Ascending aorta (tissue), 2 donors: ENCODE measurements around the gene ALDH3A2. TPM values are rescaled to one million over a fixed set of nuclear protein-coding genes. Genes with fewer than 3 reads are reported as not detected.

Experiments
- DNase-seq, 2 donors: peaks; one replicate each; pipeline ENCODE4 v3.0.0-alpha.2; 2019; ENCODE audit warnings: low spot score in 2 of 2
- H3K27ac ChIP-seq, 2 donors: fragments of 200-600 bp; sonication (generic); one replicate each; pipeline ENCODE4 v1.5.1; 2016 to 2017; ENCODE audit warnings: mild to moderate bottlenecking in 1 of 2
- H3K27me3 ChIP-seq: fragments of 200-600 bp; sonication (generic); one replicate; pipeline ENCODE4 v1.5.1; 2017
- H3K36me3 ChIP-seq, 2 donors: fragments of 200-600 bp; sonication (generic); one replicate each; pipeline ENCODE4 v1.5.1; 2016
- H3K4me1 ChIP-seq, 2 donors: fragments of 200-600 bp; sonication (generic); one replicate each; pipeline ENCODE4 v1.5.1; 2016 to 2017; ENCODE audit warnings: mild to moderate bottlenecking in 1 of 2
- H3K4me3 ChIP-seq, 2 donors: fragments of 200-600 bp; sonication (generic); one replicate each; pipeline ENCODE4 v1.5.1; 2016 to 2017; ENCODE audit warnings: mild to moderate bottlenecking in 1 of 2
- H3K9me3 ChIP-seq, 2 donors: fragments of 200-600 bp; sonication (generic); one replicate each; pipeline ENCODE4 v1.5.1; 2016
- CTCF ChIP-seq, 3 experiments: fragments of 200-600 bp in 2 of 3; fragments of 450-650 bp in 1 of 3; sonication (generic) in 2 of 3; IDR thresholded peaks; one replicate each; pipeline ENCODE4 v1.5.1; 2016 to 2019; ENCODE audit warnings: antibody characterized with exemption in 3 of 3, mild to moderate bottlenecking in 1 of 3, moderate library complexity in 1 of 3
- intact Hi-C: fragments of 100-400 bp; cut with DNase I; formaldehyde crosslinking; loops from one replicate; pipeline ENCODE4 v1.15.1; 2023
- total RNA-seq: library from RNA; depleted of rRNA; stranded (reverse); fragments of >200 nt; gene quantifications from one replicate; pipeline ENCODE4 v1.1.0, GENCODE V29; 2016

Gene ALDH3A2
- total RNA-seq, result 189 TPM

GRCh38 chr17:19648475-19649273 is at the start of gene ALDH3A2:
ALDH3A2 (plus strand) TSS chr17:19648751; CDS start chr17:19648972, 221 bp downstream.
- intact Hi-C loops, result loop anchor here (1.0 to 5.0 kb wide), 5 partner anchors 71 to 286 kb away; partner anchors contain the start of gene B9D1
- peak; percentile 94 to 99 for DNase-seq
- Histone ChIP-seq H3K36me3 (peaks cover 7% of the 10 kb centered on the region in 2 donors), H3K27me3 (no peaks in the 10 kb centered on the region), H3K9me3 (no peaks in the 10 kb centered on the region), H3K4me1 (peaks cover 11 to 41% of the 10 kb centered on the region in 2 donors), H3K27ac (peak within 1 kb of the TSS; percentile 97 to 99), H3K4me3 (peak within 1 kb of the TSS; percentile 75 to 85)
- peak in 2 of 3 experiments; percentile 27 to 28 for TF ChIP-seq CTCF (IDR thresholded peaks at IDR 0.05)

- no peak for DNase-seq
- Histone ChIP-seq H3K27me3 (no peaks in the 10 kb centered on the region), H3K27ac (no peak overlapping the region), H3K36me3 (no peaks in the 10 kb centered on the region), H3K4me3 (no peak overlapping the region), H3K4me1 (no peaks in the 10 kb centered on the region), H3K9me3 (no peaks in the 10 kb centered on the region)
- intact Hi-C loops, result no loop called here
- TF ChIP-seq CTCF (IDR thresholded peaks at IDR 0.05), result no peak
Measured at GRCh38 chr17:19610311-19610710, 38.2 kb upstream of the ALDH3A2 start.

- Histone ChIP-seq H3K27me3 (no peaks in the 10 kb centered on the region), H3K36me3 (no peaks in the 10 kb centered on the region), H3K4me1 (no peaks in the 10 kb centered on the region), H3K9me3 (no peaks in the 10 kb centered on the region), H3K4me3 (no peak overlapping the region), H3K27ac (no peak overlapping the region)
- DNase-seq, result no peak
- intact Hi-C loops, result no loop called here
- no peak for TF ChIP-seq CTCF (IDR thresholded peaks at IDR 0.05)
Measured at GRCh38 chr17:19610879-19611278, 37.7 kb upstream of the ALDH3A2 start.

- no peak overlapping the region for H3K4me3 ChIP-seq
- no peaks in the 10 kb centered on the region for H3K36me3 ChIP-seq
- peaks cover under 1 to 16% of the 10 kb centered on the region in 2 donors for H3K9me3 ChIP-seq
- no peak for TF ChIP-seq CTCF (IDR thresholded peaks at IDR 0.05)
- no peaks in the 10 kb centered on the region for H3K27me3 ChIP-seq
- intact Hi-C loops, result no loop called here
- H3K4me1 ChIP-seq, result no peaks in the 10 kb centered on the region
- no peak overlapping the region for H3K27ac ChIP-seq
- no peak for DNase-seq
Measured at GRCh38 chr17:19613979-19614378, 34.6 kb upstream of the ALDH3A2 start.

DNA sequence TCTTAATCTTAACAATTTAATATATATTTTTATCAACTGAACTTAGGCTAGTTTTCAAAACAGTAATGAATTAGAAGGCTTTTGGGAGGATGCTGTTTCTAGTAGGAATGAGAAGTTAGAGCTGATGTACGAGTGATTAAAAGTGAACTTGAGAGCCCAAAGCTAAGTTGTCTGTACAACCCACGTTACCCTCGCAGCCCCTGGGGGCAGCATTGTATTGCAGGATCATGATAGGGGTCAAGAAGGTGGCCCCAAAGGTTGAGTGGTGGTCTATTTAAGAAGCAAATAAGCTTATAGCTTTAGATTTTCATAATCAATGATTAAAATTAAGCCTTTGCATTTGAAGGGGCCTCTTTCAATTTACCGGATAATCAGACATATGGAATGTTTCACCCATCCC is 33.7 kb upstream of the ALDH3A2 start:
- Histone ChIP-seq H3K4me3 (no peak overlapping the region), H3K27ac (no peak overlapping the region), H3K27me3 (no peaks in the 10 kb centered on the region), H3K4me1 (no peaks in the 10 kb centered on the region), H3K9me3 (peaks cover 8 to 25% of the 10 kb centered on the region in 2 donors), H3K36me3 (no peaks in the 10 kb centered on the region)
- intact Hi-C loops, result no loop called here
- no peak for DNase-seq
- TF ChIP-seq CTCF (IDR thresholded peaks at IDR 0.05), result no peak
